ENCODE results near the gene OTOGL. TPM values are rescaled to one million over a fixed set of nuclear protein-coding genes. Genes with fewer than 3 reads are reported as not detected.

Gene OTOGL
- total and polyA plus RNA-seq, 4 donors = 0.09 to 0.71 (median 0.21) TPM

- no peak for DNase-seq
Measured at GRCh38 chr12:80120994-80121393, 21.7 kb downstream of the OTOGL start.

GRCh38 chr12:80121661-80122060, 22.3 kb downstream of the OTOGL start:
- Histone ChIP-seq H3K36me3 (ENCODE audit: control insufficient read depth in 4 of 4, insufficient read depth in 4 of 4, low read length in 4 of 4) (no peaks in the 10 kb centered on the region), H3K4me1 (ENCODE audit: control insufficient read depth in 5 of 5, insufficient read depth in 5 of 5, low read length in 5 of 5) (peaks cover 0 to 30% (median 6%) of the 10 kb centered on the region in 5 donors), H3K9me3 (ENCODE audit: control insufficient read depth in 4 of 4, insufficient read depth in 3 of 4, low read length in 3 of 4) (no peaks in the 10 kb centered on the region), H3K9ac (ENCODE audit: insufficient read depth in 1 of 2, low read length in 2 of 2) (no peak overlapping the region), H3K27me3 (ENCODE audit: control insufficient read depth in 3 of 3, insufficient read depth in 3 of 3, low read length in 2 of 3) (no peaks in the 10 kb centered on the region), H3K4me3 (no peak overlapping the region), H3K27ac (ENCODE audit: low read depth in 1 of 2, low read length in 1 of 2) (no peak overlapping the region)
- 72 to 87% methylated on average over 3 of the region's 3 CpGs for WGBS, 2 donors
- DNase-seq (no peak), ATAC-seq (ENCODE audit: insufficient read depth, low FRiP score) (no peak)
- TF ChIP-seq CTCF (IDR thresholded peaks at IDR 0.05; ENCODE audit: control extremely low read depth, extremely low read depth) = no peak

More at GRCh38 chr12:80120994-80121393, 21.7 kb downstream of the OTOGL start:
- Histone ChIP-seq H3K27ac (ENCODE audit: low read depth in 1 of 2, low read length in 1 of 2) (no peak overlapping the region), H3K36me3 (ENCODE audit: control insufficient read depth in 4 of 4, insufficient read depth in 4 of 4, low read length in 4 of 4) (no peaks in the 10 kb centered on the region), H3K27me3 (ENCODE audit: control insufficient read depth in 3 of 3, insufficient read depth in 3 of 3, low read length in 2 of 3) (no peaks in the 10 kb centered on the region), H3K9me3 (ENCODE audit: control insufficient read depth in 4 of 4, insufficient read depth in 3 of 4, low read length in 3 of 4) (no peaks in the 10 kb centered on the region), H3K4me1 (ENCODE audit: control insufficient read depth in 5 of 5, insufficient read depth in 5 of 5, low read length in 5 of 5) (peaks cover 0 to 30% (median 6%) of the 10 kb centered on the region in 5 donors), H3K9ac (ENCODE audit: insufficient read depth in 1 of 2, low read length in 2 of 2) (no peak overlapping the region), H3K4me3 (no peak overlapping the region)
- WGBS, 2 donors = 75% methylated on average over 3 of the region's 3 CpGs
- no peak for ATAC-seq (ENCODE audit: insufficient read depth, low FRiP score)
- TF ChIP-seq CTCF (IDR thresholded peaks at IDR 0.05; ENCODE audit: control extremely low read depth, extremely low read depth) = no peak

- TF ChIP-seq CTCF (IDR thresholded peaks at IDR 0.05; ENCODE audit: control extremely low read depth, extremely low read depth) = no peak
- H3K36me3 ChIP-seq (ENCODE audit: control insufficient read depth in 4 of 4, insufficient read depth in 4 of 4, low read length in 4 of 4) = no peaks in the 10 kb centered on the region
- peaks cover 0 to 2% (median 0%) of the 10 kb centered on the region in 4 donors for H3K9me3 ChIP-seq (ENCODE audit: control insufficient read depth in 4 of 4, insufficient read depth in 3 of 4, low read length in 3 of 4)
- no peak overlapping the region for H3K27ac ChIP-seq (ENCODE audit: low read depth in 1 of 2, low read length in 1 of 2)
- H3K27me3 ChIP-seq (ENCODE audit: control insufficient read depth in 3 of 3, insufficient read depth in 3 of 3, low read length in 2 of 3) = no peaks in the 10 kb centered on the region
- ATAC-seq (ENCODE audit: insufficient read depth, low FRiP score) (no peak), DNase-seq (peak; percentile 28 to 85 (median 78))
- H3K4me1 ChIP-seq (ENCODE audit: control insufficient read depth in 5 of 5, insufficient read depth in 5 of 5, low read length in 5 of 5) = peaks cover 0 to 5% (median 0%) of the 10 kb centered on the region in 5 donors
- H3K4me3 ChIP-seq = no peak overlapping the region
- no peak overlapping the region for H3K9ac ChIP-seq (ENCODE audit: insufficient read depth in 1 of 2, low read length in 2 of 2)
Measured at GRCh38 chr12:80129895-80130530, 30.7 kb downstream of the OTOGL start.

GRCh38 chr12:80135624-80136023, 36.3 kb downstream of the OTOGL start:
- no peak overlapping the region for H3K27ac ChIP-seq (ENCODE audit: low read depth in 1 of 2, low read length in 1 of 2)
- H3K4me1 ChIP-seq (ENCODE audit: control insufficient read depth in 5 of 5, insufficient read depth in 5 of 5, low read length in 5 of 5) = no peaks in the 10 kb centered on the region
- no peak for TF ChIP-seq CTCF (IDR thresholded peaks at IDR 0.05; ENCODE audit: control extremely low read depth, extremely low read depth)
- no peaks in the 10 kb centered on the region for H3K36me3 ChIP-seq (ENCODE audit: control insufficient read depth in 4 of 4, insufficient read depth in 4 of 4, low read length in 4 of 4)
- DNase-seq = no peak
- H3K27me3 ChIP-seq (ENCODE audit: control insufficient read depth in 3 of 3, insufficient read depth in 3 of 3, low read length in 2 of 3) = no peaks in the 10 kb centered on the region
- ATAC-seq (ENCODE audit: insufficient read depth, low FRiP score) = no peak
- 98 to 99% methylated on average over 3 of the region's 3 CpGs for WGBS, 2 donors
- no peak overlapping the region for H3K4me3 ChIP-seq
- H3K9me3 ChIP-seq (ENCODE audit: control insufficient read depth in 4 of 4, insufficient read depth in 3 of 4, low read length in 3 of 4) = no peaks in the 10 kb centered on the region
- no peak overlapping the region for H3K9ac ChIP-seq (ENCODE audit: insufficient read depth in 1 of 2, low read length in 2 of 2)
